Measurements from ENCODE around the gene RENBP. TPM values are rescaled to one million over a fixed set of nuclear protein-coding genes. Genes with fewer than 3 reads are reported as not detected.

The RENBP gene
- total and polyA plus RNA-seq, 12 donors = 5.4 to 69.6 (median 26.1) TPM

GRCh38 chrX:153992180-153992579, 47.7 kb upstream of the RENBP start:
- H3K36me3 ChIP-seq (replicated peaks in 1 of 2) = no peaks in the 10 kb centered on the region
- no peaks in the 10 kb centered on the region for H3K4me1 ChIP-seq (replicated peaks in 1 of 2)
- H3K27me3 ChIP-seq = no peaks in the 10 kb centered on the region
- no peak for DNase-seq
- no peak overlapping the region for H3K4me3 ChIP-seq
- TF ChIP-seq CTCF (IDR thresholded peaks at IDR 0.05) (no peak), POLR2A (IDR thresholded peaks at IDR 0.05) (no peak)
- no peak overlapping the region for H3K27ac ChIP-seq
- WGBS, 4 donors = 76 to 90% (median 83%) methylated on average over 1 to 8 of the region's 8 CpGs
- no peaks in the 10 kb centered on the region for H3K9me3 ChIP-seq (replicated peaks in 1 of 3)
- intact Hi-C loops (cut with DNase I) = no loop called here

- intact Hi-C loops (cut with DNase I) = no loop called here
- Histone ChIP-seq H3K27me3 (no peaks in the 10 kb centered on the region), H3K27ac (no peak overlapping the region), H3K9me3 (replicated peaks in 1 of 3) (no peaks in the 10 kb centered on the region), H3K36me3 (replicated peaks in 1 of 2) (no peaks in the 10 kb centered on the region), H3K4me3 (no peak overlapping the region), H3K4me1 (replicated peaks in 1 of 2) (no peaks in the 10 kb centered on the region)
- WGBS, 4 donors = 93 to 100% (median 97%) methylated on average over 3 of the region's 3 CpGs
- TF ChIP-seq POLR2A (IDR thresholded peaks at IDR 0.05) (no peak), CTCF (IDR thresholded peaks at IDR 0.05) (no peak)
- no peak for DNase-seq
These were observed 46.7 kb upstream of the RENBP start for GRCh38 chrX:153991013-153991580.

- intact Hi-C loops (cut with DNase I) = no loop called here
- WGBS, 4 donors = 89 to 96% (median 94%) methylated on average over 9 to 14 of the region's 14 CpGs
These were observed 45.7 kb upstream of the RENBP start for GRCh38 chrX:153989973-153990655.

GRCh38 chrX:153988493-153988892, 44.0 kb upstream of the RENBP start:
- Histone ChIP-seq H3K36me3 (replicated peaks in 1 of 2) (no peaks in the 10 kb centered on the region), H3K9me3 (replicated peaks in 1 of 3) (no peaks in the 10 kb centered on the region), H3K4me3 (no peak overlapping the region), H3K27ac (no peak overlapping the region), H3K27me3 (peaks cover 5% of the 10 kb centered on the region), H3K4me1 (replicated peaks in 1 of 2) (peaks cover 0 to 6% of the 10 kb centered on the region in 2 donors)
- no peak for TF ChIP-seq CTCF (IDR thresholded peaks at IDR 0.05)
- no peak for TF ChIP-seq POLR2A (IDR thresholded peaks at IDR 0.05)
- no peak for DNase-seq
- WGBS, 4 donors = 87 to 91% (median 88%) methylated on average over 12 of the region's 12 CpGs
- intact Hi-C loops (cut with DNase I) = no loop called here

More at GRCh38 chrX:153989973-153990655, 45.7 kb upstream of the RENBP start:
- Histone ChIP-seq H3K27ac (no peak overlapping the region), H3K9me3 (replicated peaks in 1 of 3) (no peaks in the 10 kb centered on the region), H3K4me3 (no peak overlapping the region), H3K4me1 (replicated peaks in 1 of 2) (peaks cover 0 to 3% of the 10 kb centered on the region in 2 donors), H3K27me3 (no peaks in the 10 kb centered on the region), H3K36me3 (replicated peaks in 1 of 2) (no peaks in the 10 kb centered on the region)
- DNase-seq = no peak
- no peak for TF ChIP-seq POLR2A (IDR thresholded peaks at IDR 0.05)
- TF ChIP-seq CTCF (IDR thresholded peaks at IDR 0.05) = no peak
